SJCRH30 (cell line): Measurements from ENCODE around the gene FARP1. TPM values are rescaled to one million over a fixed set of nuclear protein-coding genes. Genes with fewer than 3 reads are reported as not detected.

Experiments
- DNase-seq, 2 experiments: peaks; one replicate each; pipeline ENCODE4 v3.0.0-alpha.2; 2015 to 2020
- H3K27ac ChIP-seq: fragments of 250-450 bp; sonication (Bioruptor Pico); 2 replicates; pipeline ENCODE4 v1.5.1; 2020; ENCODE audit warnings: mild to moderate bottlenecking, moderate library complexity
- H3K27me3 ChIP-seq: fragments of 250-450 bp; sonication (Bioruptor Pico); 2 replicates; pipeline ENCODE4 v1.5.1; 2020; ENCODE audit warnings: mild to moderate bottlenecking, moderate library complexity
- H3K36me3 ChIP-seq: fragments of 250-450 bp; sonication (Bioruptor Pico); 2 replicates; pipeline ENCODE4 v1.5.1; 2020; ENCODE audit warnings: mild to moderate bottlenecking, moderate library complexity
- H3K4me1 ChIP-seq: fragments of 250-450 bp; sonication (Bioruptor Pico); 2 replicates; pipeline ENCODE4 v1.5.1; 2020; ENCODE audit warnings: mild to moderate bottlenecking, moderate library complexity
- H3K4me3 ChIP-seq: fragments of 250-450 bp; sonication (Bioruptor Pico); 2 replicates; pipeline ENCODE4 v1.5.1; 2020; ENCODE audit warnings: mild to moderate bottlenecking, moderate library complexity
- H3K9me3 ChIP-seq: fragments of 250-450 bp; sonication (Bioruptor Pico); replicated peaks from 2 replicates; pipeline ENCODE4 v1.5.1; 2020; ENCODE audit warnings: mild to moderate bottlenecking, moderate library complexity
- total RNA-seq: library from RNA; depleted of rRNA; stranded (reverse); fragments of >200 nt; shearing (Covaris generic); gene quantifications from 2 replicates; pipeline ENCODE4 v1.2.3, GENCODE V29; 2014; rRNA removed

Gene FARP1
- total RNA-seq, 1 experiment from 2014 or later = 32.5 TPM

- no peaks in the 10 kb centered on the region for H3K36me3 ChIP-seq
- H3K27ac ChIP-seq = peak overlapping the region; percentile 62; the same call in 1 of the 2 replicates
- H3K9me3 ChIP-seq = no peaks in the 10 kb centered on the region
- H3K4me3 ChIP-seq = no peak overlapping the region
- peaks cover 58% of the 10 kb centered on the region for H3K4me1 ChIP-seq
- H3K27me3 ChIP-seq = no peaks in the 10 kb centered on the region
- no peak for DNase-seq
These were observed 361.1 kb downstream of the FARP1 start for GRCh38 chr13:98504029-98504351.

GRCh38 chr13:98504371-98504963 is 361.6 kb downstream of the FARP1 start:
- no peaks in the 10 kb centered on the region for H3K9me3 ChIP-seq
- DNase-seq = no peak
- peaks cover 63% of the 10 kb centered on the region for H3K4me1 ChIP-seq
- H3K36me3 ChIP-seq = no peaks in the 10 kb centered on the region
- H3K27me3 ChIP-seq = no peaks in the 10 kb centered on the region
- H3K4me3 ChIP-seq = no peak overlapping the region
- no peak overlapping the region; the same call in 1 of the 2 replicates for H3K27ac ChIP-seq

Other genes with a start within 250 kb of the FARP1 start
- 267 and 288 TPM in 2 replicates for gene IPO5, start 189.4 kb upstream of the FARP1 start, total RNA-seq
- not detected in 2 replicates for gene RNF113B, start 34.2 kb downstream of the FARP1 start, total RNA-seq